Left renal pelvis (tissue), 4 donors: Measurements from ENCODE around the gene SCNN1B. TPM values are rescaled to one million over a fixed set of nuclear protein-coding genes. Genes with fewer than 3 reads are reported as not detected.
"Not testable (repeated sequence)": the region's sequence is repeated elsewhere in the genome, so short reads cannot be mapped to it uniquely, and the experiment has no call there.

Experiments used
- DNase-seq, 4 donors: peaks; one replicate each; pipeline ENCODE4 v3.0.0-alpha.2; 2013; ENCODE audit warnings: low read depth in 4 of 4, low spot score in 3 of 4
- polyA plus RNA-seq, 4 donors: library from polyadenylated mRNA; unstranded; fragments of 120-200 nt; gene quantifications; one replicate each; pipeline ENCODE4 v1.2.1, GENCODE V29; 2013; ENCODE audit not compliant: insufficient read length in 4 of 4

The SCNN1B gene
- polyA plus RNA-seq, 4 donors, result 0.53 to 26.5 (median 18.8) TPM

GRCh38 chr16:23348579-23349469 lies 46.7 kb downstream of the SCNN1B start:
- DNase-seq, result no peak

- no peak for DNase-seq
These were observed 49.3 kb downstream of the SCNN1B start for GRCh38 chr16:23351360-23351759.

GRCh38 chr16:23353440-23353839 lies 51.3 kb downstream of the SCNN1B start:
- DNase-seq, result no peak

GRCh38 chr16:23354246-23354645 lies 52.1 kb downstream of the SCNN1B start:
- DNase-seq, result no peak

GRCh38 chr16:23355106-23355670 lies 53.1 kb downstream of the SCNN1B start:
- no peak for DNase-seq

- DNase-seq, result no peak
These were observed 54.8 kb downstream of the SCNN1B start for GRCh38 chr16:23356941-23357340.

- DNase-seq, result no peak
These were observed 55.7 kb downstream of the SCNN1B start for GRCh38 chr16:23357761-23358290.

- DNase-seq, result no peak
These were observed 57.1 kb downstream of the SCNN1B start for GRCh38 chr16:23359092-23359760.

GRCh38 chr16:23362460-23363317 lies 60.6 kb downstream of the SCNN1B start:
- no peak for DNase-seq

GRCh38 chr16:23365602-23366240 lies 63.6 kb downstream of the SCNN1B start:
- DNase-seq, result no peak

GRCh38 chr16:23366341-23366740 lies 64.2 kb downstream of the SCNN1B start:
- not testable (repeated sequence) for DNase-seq

- DNase-seq, result no peak
These were observed 65.5 kb downstream of the SCNN1B start for GRCh38 chr16:23367564-23367963.

GRCh38 chr16:23367988-23368387 lies 65.9 kb downstream of the SCNN1B start:
- no peak for DNase-seq

- no peak for DNase-seq
These were observed 66.4 kb downstream of the SCNN1B start for GRCh38 chr16:23368469-23368868.

- no peak for DNase-seq
These were observed 67.3 kb downstream of the SCNN1B start for GRCh38 chr16:23369416-23369815.

- DNase-seq, result no peak
These were observed 69.3 kb downstream of the SCNN1B start for GRCh38 chr16:23371368-23371767.

GRCh38 chr16:23373436-23374219 lies 71.5 kb downstream of the SCNN1B start:
- no peak for DNase-seq

GRCh38 chr16:23374721-23375510 lies 72.8 kb downstream of the SCNN1B start:
- no peak for DNase-seq
